Suprapubic skin (tissue), 4 donors: ENCODE data around the gene RARG.

ENCODE experiments used
- EP300 ChIP-seq: sonication (generic); formaldehyde crosslinking; IDR thresholded peaks from one replicate; pipeline ENCODE4 v1.6.1; 2017; ENCODE audit warnings: antibody characterized with exemption
- POLR2A ChIP-seq, 2 donors: fragments of 450-650 bp; IDR thresholded peaks; one replicate each; pipeline ENCODE4 v1.6.1; 2017; ENCODE audit warnings: antibody characterized with exemption in 2 of 2, mild to moderate bottlenecking in 2 of 2, moderate library complexity in 2 of 2
- POLR2AphosphoS5 ChIP-seq, 3 donors: sonication (generic); formaldehyde crosslinking; IDR thresholded peaks; one replicate each; pipeline ENCODE4 v1.6.1; 2017; ENCODE audit warnings: antibody characterized with exemption in 3 of 3
- TF ChIP-seq, protein P1 (sequence below), 2 donors: fragments of 200-600 bp in 1 of 2; fragments of 450-650 bp in 1 of 2; sonication (generic) in 1 of 2; IDR thresholded peaks; one replicate each; pipeline ENCODE4 v1.5.1; 2016 to 2019; ENCODE audit warnings: antibody characterized with exemption in 2 of 2, mild to moderate bottlenecking in 1 of 2, moderate library complexity in 1 of 2

DNA sequence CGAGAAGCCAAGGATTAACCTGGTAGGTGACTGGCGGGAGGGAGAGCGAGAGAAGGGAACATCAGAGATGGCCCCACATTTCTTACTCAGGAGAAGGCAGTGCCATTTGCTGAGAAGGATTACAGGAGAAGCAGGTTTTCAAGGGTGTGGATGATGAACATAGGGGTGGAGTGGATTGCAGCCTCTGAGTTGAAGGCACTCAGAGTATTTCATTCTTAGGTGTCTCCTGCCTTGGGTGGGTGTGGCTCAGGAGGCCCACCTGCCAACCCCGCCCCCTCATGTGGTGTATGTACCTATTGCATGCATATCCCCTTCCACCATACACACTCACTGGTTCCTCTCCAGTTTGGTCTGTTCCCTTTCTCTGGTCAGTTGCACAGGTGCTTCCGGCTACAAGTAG, 42.4 kb upstream of the RARG start:
- no peak for TF ChIP-seq POLR2A (IDR thresholded peaks at IDR 0.05)
- TF ChIP-seq, protein P1, sequence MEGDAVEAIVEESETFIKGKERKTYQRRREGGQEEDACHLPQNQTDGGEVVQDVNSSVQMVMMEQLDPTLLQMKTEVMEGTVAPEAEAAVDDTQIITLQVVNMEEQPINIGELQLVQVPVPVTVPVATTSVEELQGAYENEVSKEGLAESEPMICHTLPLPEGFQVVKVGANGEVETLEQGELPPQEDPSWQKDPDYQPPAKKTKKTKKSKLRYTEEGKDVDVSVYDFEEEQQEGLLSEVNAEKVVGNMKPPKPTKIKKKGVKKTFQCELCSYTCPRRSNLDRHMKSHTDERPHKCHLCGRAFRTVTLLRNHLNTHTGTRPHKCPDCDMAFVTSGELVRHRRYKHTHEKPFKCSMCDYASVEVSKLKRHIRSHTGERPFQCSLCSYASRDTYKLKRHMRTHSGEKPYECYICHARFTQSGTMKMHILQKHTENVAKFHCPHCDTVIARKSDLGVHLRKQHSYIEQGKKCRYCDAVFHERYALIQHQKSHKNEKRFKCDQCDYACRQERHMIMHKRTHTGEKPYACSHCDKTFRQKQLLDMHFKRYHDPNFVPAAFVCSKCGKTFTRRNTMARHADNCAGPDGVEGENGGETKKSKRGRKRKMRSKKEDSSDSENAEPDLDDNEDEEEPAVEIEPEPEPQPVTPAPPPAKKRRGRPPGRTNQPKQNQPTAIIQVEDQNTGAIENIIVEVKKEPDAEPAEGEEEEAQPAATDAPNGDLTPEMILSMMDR (IDR thresholded peaks at IDR 0.05), result no peak
- TF ChIP-seq EP300, result no peak
- no peak for TF ChIP-seq POLR2AphosphoS5 (IDR thresholded peaks at IDR 0.05)
